Peyer's patch (tissue), 4 donors: ENCODE results near the gene COL23A1. TPM values are rescaled to one million over a fixed set of nuclear protein-coding genes. Genes with fewer than 3 reads are reported as not detected.

ENCODE experiments used
- DNase-seq, 3 donors: peaks; one replicate each; pipeline ENCODE4 v3.0.0-alpha.2; 2017 to 2019
- H3K27ac ChIP-seq, 4 donors: fragments of 200-600 bp; sonication (generic); one replicate each; pipeline ENCODE4 v1.5.1; 2016 to 2019
- H3K27me3 ChIP-seq, 2 donors: fragments of 200-600 bp; sonication (generic); one replicate each; pipeline ENCODE4 v1.5.1; 2019
- H3K36me3 ChIP-seq, 3 donors: fragments of 200-600 bp; sonication (generic); one replicate each; pipeline ENCODE4 v1.5.1; 2016 to 2019
- H3K4me1 ChIP-seq, 4 donors: fragments of 200-600 bp; sonication (generic); one replicate each; pipeline ENCODE4 v1.5.1; 2016 to 2019
- H3K4me3 ChIP-seq, 4 donors: fragments of 200-600 bp; sonication (generic); 1 replicate in 3 of 4; 2 replicates in 1 of 4; pipeline ENCODE4 v1.5.1; 2016 to 2019; ENCODE audit warnings: mild to moderate bottlenecking in 1 of 4
- H3K9me3 ChIP-seq, 4 donors: fragments of 200-600 bp; sonication (generic); one replicate each; pipeline ENCODE4 v1.5.1; 2016 to 2019; ENCODE audit warnings: mild to moderate bottlenecking in 1 of 4
- POLR2A ChIP-seq, 2 donors: fragments of 450-650 bp; IDR thresholded peaks; one replicate each; pipeline ENCODE4 v1.5.1; 2017; ENCODE audit warnings: antibody characterized with exemption in 2 of 2, mild to moderate bottlenecking in 2 of 2, moderate library complexity in 2 of 2
- total RNA-seq, 4 donors: library from RNA; depleted of rRNA; stranded (reverse); fragments of >200 nt; gene quantifications; one replicate each; pipeline ENCODE4 v1.1.0, GENCODE V29; 2016
- TF ChIP-seq, protein P1 (sequence below), 6 experiments: fragments of 450-650 bp in 4 of 6; fragments of 200-600 bp in 2 of 6; sonication (generic) in 1 of 6; IDR thresholded peaks; one replicate each; pipeline ENCODE4 v1.5.1; 2017 to 2019; ENCODE audit warnings: antibody characterized with exemption in 6 of 6, mild to moderate bottlenecking in 3 of 6, moderate library complexity in 1 of 6

Gene COL23A1
- total RNA-seq, 4 donors from 2014 or later, result 0.57 to 5.8 (median 1.2) TPM; not detected in 1

DNA sequence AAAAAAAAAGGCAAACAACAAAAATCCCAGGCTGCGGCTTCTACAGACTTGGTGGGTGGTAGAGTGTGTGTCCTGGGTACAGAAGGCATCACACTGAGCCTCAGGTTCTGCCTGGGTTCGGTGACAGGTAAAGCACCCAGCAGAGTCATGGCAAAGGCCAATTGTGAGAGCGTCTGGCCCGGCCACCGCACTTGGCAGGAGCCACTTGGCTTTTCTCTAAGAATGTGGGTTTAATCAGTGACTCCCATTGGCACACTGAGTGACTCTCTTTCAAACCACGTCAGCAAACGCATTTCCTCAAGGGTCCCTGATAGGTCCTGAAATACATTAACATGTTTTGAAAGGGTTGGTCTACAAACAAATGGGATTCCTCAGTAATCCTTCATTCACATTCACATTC lies 17.0 kb downstream of the COL23A1 start:
- Histone ChIP-seq H3K9me3 (no peaks in the 10 kb centered on the region), H3K4me3 (no peak overlapping the region), H3K4me1 (no peaks in the 10 kb centered on the region), H3K36me3 (no peaks in the 10 kb centered on the region), H3K27ac (no peak overlapping the region), H3K27me3 (peaks cover 0 to 5% of the 10 kb centered on the region in 2 donors)
- no peak for DNase-seq
- TF ChIP-seq, protein P1, sequence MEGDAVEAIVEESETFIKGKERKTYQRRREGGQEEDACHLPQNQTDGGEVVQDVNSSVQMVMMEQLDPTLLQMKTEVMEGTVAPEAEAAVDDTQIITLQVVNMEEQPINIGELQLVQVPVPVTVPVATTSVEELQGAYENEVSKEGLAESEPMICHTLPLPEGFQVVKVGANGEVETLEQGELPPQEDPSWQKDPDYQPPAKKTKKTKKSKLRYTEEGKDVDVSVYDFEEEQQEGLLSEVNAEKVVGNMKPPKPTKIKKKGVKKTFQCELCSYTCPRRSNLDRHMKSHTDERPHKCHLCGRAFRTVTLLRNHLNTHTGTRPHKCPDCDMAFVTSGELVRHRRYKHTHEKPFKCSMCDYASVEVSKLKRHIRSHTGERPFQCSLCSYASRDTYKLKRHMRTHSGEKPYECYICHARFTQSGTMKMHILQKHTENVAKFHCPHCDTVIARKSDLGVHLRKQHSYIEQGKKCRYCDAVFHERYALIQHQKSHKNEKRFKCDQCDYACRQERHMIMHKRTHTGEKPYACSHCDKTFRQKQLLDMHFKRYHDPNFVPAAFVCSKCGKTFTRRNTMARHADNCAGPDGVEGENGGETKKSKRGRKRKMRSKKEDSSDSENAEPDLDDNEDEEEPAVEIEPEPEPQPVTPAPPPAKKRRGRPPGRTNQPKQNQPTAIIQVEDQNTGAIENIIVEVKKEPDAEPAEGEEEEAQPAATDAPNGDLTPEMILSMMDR (IDR thresholded peaks at IDR 0.05), result no peak
- TF ChIP-seq POLR2A (IDR thresholded peaks at IDR 0.05), result no peak

DNA sequence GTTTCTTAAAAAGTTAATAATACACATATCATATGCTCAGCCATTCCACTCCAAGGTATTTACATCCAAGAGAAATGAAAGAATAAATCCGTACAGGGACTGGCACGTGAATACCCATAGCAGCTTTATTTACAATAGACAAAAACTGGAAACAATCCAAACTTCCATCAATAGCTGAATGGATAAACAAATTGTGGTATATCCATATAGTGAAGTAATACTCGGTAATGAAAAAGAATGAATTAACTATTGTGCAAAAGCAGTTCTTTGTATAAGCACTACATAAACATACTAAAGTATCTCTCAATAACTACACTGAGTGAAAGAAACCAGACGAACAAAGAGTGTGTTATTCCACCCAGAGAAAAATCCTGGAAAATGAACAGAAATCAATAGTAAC lies 17.6 kb downstream of the COL23A1 start:
- Histone ChIP-seq H3K4me1 (no peaks in the 10 kb centered on the region), H3K27ac (no peak overlapping the region), H3K4me3 (no peak overlapping the region), H3K36me3 (no peaks in the 10 kb centered on the region), H3K9me3 (no peaks in the 10 kb centered on the region), H3K27me3 (peaks cover 0 to 5% of the 10 kb centered on the region in 2 donors)
- no peak for DNase-seq
- TF ChIP-seq, protein P1 (IDR thresholded peaks at IDR 0.05), result no peak
- no peak for TF ChIP-seq POLR2A (IDR thresholded peaks at IDR 0.05)

DNA sequence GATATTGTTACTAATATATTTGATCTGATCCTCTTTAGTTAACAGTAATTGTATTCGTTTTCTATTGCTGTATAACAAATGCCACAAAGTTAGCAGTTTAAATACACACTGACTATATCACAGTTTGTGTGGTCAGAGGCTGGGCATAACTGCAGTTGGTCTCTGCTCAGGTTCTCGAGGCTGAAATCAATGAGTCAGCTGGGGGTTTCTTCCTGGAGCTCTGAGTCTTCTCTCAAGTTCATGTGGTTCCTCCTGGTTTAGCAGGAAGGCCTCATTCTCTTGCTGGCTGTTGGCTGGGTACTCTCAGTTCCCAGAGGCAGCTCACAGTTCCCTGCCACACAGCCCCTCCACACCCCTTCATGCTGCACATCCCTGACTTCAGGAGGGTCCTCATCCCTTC lies 20.7 kb downstream of the COL23A1 start:
- H3K27me3 ChIP-seq, result no peaks in the 10 kb centered on the region
- H3K36me3 ChIP-seq, result no peaks in the 10 kb centered on the region
- no peak overlapping the region for H3K27ac ChIP-seq
- no peak for DNase-seq
- no peaks in the 10 kb centered on the region for H3K9me3 ChIP-seq
- H3K4me3 ChIP-seq, result no peak overlapping the region
- no peaks in the 10 kb centered on the region for H3K4me1 ChIP-seq
- TF ChIP-seq, protein P1 (IDR thresholded peaks at IDR 0.05), result no peak
- TF ChIP-seq POLR2A (IDR thresholded peaks at IDR 0.05), result no peak

DNA sequence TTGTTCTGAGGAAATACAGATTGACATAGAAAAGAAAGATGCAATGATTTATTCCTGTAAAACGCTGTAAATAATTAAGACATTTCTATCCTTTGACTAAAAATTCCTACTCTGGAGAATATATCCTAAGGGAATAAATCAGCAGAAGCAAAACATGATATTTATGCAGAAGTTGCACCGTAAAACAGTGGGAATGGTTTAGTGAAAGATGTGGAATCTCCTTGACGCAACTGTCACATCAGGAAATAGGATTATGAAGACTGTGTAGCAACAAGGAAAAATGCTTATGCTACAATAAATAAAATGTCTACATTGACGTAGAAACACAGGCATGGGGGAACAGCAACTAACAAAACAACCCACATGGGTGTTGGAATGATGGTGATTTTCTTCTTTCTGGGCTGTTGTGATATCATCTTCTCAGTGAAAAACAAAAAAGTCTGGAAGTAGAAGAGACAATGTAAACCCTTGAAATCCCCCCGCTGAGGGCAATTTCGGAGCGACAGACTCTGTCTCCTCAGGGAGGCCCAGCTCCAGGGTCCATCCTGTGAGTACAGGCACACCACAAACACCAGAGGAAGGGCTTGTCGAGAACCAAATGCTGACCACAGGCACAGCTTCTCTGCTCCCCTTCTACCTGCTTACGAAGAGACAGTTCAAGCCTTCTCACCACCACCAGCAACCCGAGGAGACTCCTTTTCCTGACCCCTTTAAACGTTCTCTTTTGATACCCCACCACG lies 25.2 kb downstream of the COL23A1 start:
- Histone ChIP-seq H3K4me1 (no peaks in the 10 kb centered on the region), H3K27ac (no peak overlapping the region), H3K9me3 (no peaks in the 10 kb centered on the region), H3K36me3 (no peaks in the 10 kb centered on the region), H3K27me3 (no peaks in the 10 kb centered on the region), H3K4me3 (no peak overlapping the region)
- TF ChIP-seq, protein P1 (IDR thresholded peaks at IDR 0.05), result no peak
- TF ChIP-seq POLR2A (IDR thresholded peaks at IDR 0.05), result no peak
- DNase-seq, result no peak

DNA sequence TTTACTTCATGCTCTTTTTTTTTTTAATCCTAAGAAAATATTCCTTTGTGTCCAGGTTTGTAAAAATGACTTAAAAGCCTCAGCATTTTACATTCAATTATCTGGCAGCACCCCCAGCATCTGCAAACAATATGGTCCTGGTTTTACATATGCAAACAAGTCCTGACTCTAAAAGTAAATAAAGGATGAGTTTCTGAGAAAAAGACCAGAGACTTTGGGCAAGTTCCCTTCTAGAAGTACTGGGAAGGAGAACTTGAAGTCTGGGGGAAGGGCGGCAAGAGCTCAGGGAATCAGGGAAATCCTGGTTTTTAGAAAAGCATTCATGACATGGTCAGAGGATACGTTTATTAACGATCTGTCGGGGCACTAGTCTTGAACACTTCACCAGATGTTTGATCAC lies 25.8 kb downstream of the COL23A1 start:
- no peak overlapping the region for H3K27ac ChIP-seq
- H3K36me3 ChIP-seq, result no peaks in the 10 kb centered on the region
- H3K27me3 ChIP-seq, result no peaks in the 10 kb centered on the region

More for the DNA sequence above, 25.8 kb downstream of the COL23A1 start:
- DNase-seq, result no peak
- Histone ChIP-seq H3K4me3 (no peak overlapping the region), H3K9me3 (no peaks in the 10 kb centered on the region), H3K4me1 (no peaks in the 10 kb centered on the region)
- TF ChIP-seq, protein P1 (IDR thresholded peaks at IDR 0.05), result no peak
- TF ChIP-seq POLR2A (IDR thresholded peaks at IDR 0.05), result no peak
